Activated CD8-positive, alpha-beta T cell treated with anti-CD3 and anti-CD28 coated beads for 36 hours (primary cell): Measurements from ENCODE around the gene SERPINA1. TPM values are rescaled to one million over a fixed set of nuclear protein-coding genes. Genes with fewer than 3 reads are reported as not detected.

ENCODE experiments used
- ATAC-seq: fragments of 200-7000 bp; cut with Tn5 transposase; one replicate; pipeline ENCODE4 v1.10.0; 2021; ENCODE audit warnings: mild to moderate bottlenecking, moderate library complexity
- CTCF ChIA-PET: fragments of 350-600 bp; sonication (Branson Sonifier 250); formaldehyde crosslinking; loops from one replicate; lab custom pipeline; 2021; ENCODE audit warnings: antibody characterized with exemption; lab: Charles Lee
- POLR2A ChIA-PET: fragments of 350-600 bp; sonication (Branson Sonifier 250); formaldehyde crosslinking; loops from one replicate; lab custom pipeline; 2021; ENCODE audit warnings: antibody characterized with exemption; lab: Charles Lee
- DNase-seq: peaks from one replicate; pipeline ENCODE4 v3.0.0-alpha.2; 2020
- H3K27ac Mint-ChIP-seq: one replicate; pipeline ENCODE4 v1.8.0; 2021; ENCODE audit warnings: mild to moderate bottlenecking, mixed read lengths
- H3K27me3 Mint-ChIP-seq: one replicate; pipeline ENCODE4 v1.8.0; 2021; ENCODE audit warnings: mixed read lengths
- H3K36me3 Mint-ChIP-seq: one replicate; pipeline ENCODE4 v1.8.0; 2021; ENCODE audit warnings: low read depth, mixed read lengths
- H3K4me1 Mint-ChIP-seq: one replicate; pipeline ENCODE4 v1.8.0; 2021; ENCODE audit warnings: low read depth, mixed read lengths
- H3K4me3 Mint-ChIP-seq: one replicate; pipeline ENCODE4 v1.8.0; 2021; ENCODE audit warnings: mild to moderate bottlenecking, moderate library complexity, mixed read lengths
- H3K9me3 Mint-ChIP-seq: one replicate; pipeline ENCODE4 v1.8.0; 2021; ENCODE audit warnings: mixed read lengths
- CTCF ChIP-seq: fragments of 200-600 bp; IDR thresholded peaks from one replicate; pipeline ENCODE4 v1.8.0; 2022; ENCODE audit warnings: antibody characterized with exemption, mild to moderate bottlenecking
- intact Hi-C: fragments of 100-400 bp; cut with micrococcal nuclease; formaldehyde crosslinking; loops from one replicate; pipeline ENCODE4 v1.10.0; 2022
- total RNA-seq, 2 experiments: library from RNA; stranded (reverse); gene quantifications; one replicate each; pipeline ENCODE4 v1.2.3, GENCODE V29; 2021

Gene SERPINA1
- total RNA-seq, 2 experiments from 2014 or later, result 1.0 to 1.9 TPM

- intact Hi-C loops, result no loop called here
Observed at GRCh38 chr14:94380225-94381148, 7.9 kb downstream of the SERPINA1 start.

GRCh38 chr14:94379291-94380224, 8.8 kb downstream of the SERPINA1 start:
- Mint-ChIP-seq H3K4me1 (peaks cover 3% of the 10 kb centered on the region), H3K27me3 (peaks cover 2% of the 10 kb centered on the region), H3K4me3 (no peak overlapping the region), H3K27ac (no peak overlapping the region), H3K9me3 (no peaks in the 10 kb centered on the region), H3K36me3 (no peaks in the 10 kb centered on the region)
- TF ChIP-seq CTCF, result no peak
- no peak for ATAC-seq
- ChIA-PET POLR2A (no interaction called here), CTCF (interaction anchor here (1.1 kb wide), 1 partner anchor 106 kb away, joined by 3 read pairs; no protein-coding TSS in a partner anchor)
- DNase-seq, result no peak
- intact Hi-C loops, result no loop called here

More at GRCh38 chr14:94380225-94381148, 7.9 kb downstream of the SERPINA1 start:
- Mint-ChIP-seq H3K4me3 (no peak overlapping the region), H3K9me3 (no peaks in the 10 kb centered on the region), H3K36me3 (no peaks in the 10 kb centered on the region), H3K27me3 (peaks cover 2% of the 10 kb centered on the region), H3K4me1 (peaks cover 3% of the 10 kb centered on the region), H3K27ac (peak overlapping the region; percentile 81)
- peak; percentile 55 for DNase-seq
- no peak for TF ChIP-seq CTCF
- ATAC-seq, result peak; percentile 62
- ChIA-PET CTCF (no interaction called here), POLR2A (no interaction called here)

DNA sequence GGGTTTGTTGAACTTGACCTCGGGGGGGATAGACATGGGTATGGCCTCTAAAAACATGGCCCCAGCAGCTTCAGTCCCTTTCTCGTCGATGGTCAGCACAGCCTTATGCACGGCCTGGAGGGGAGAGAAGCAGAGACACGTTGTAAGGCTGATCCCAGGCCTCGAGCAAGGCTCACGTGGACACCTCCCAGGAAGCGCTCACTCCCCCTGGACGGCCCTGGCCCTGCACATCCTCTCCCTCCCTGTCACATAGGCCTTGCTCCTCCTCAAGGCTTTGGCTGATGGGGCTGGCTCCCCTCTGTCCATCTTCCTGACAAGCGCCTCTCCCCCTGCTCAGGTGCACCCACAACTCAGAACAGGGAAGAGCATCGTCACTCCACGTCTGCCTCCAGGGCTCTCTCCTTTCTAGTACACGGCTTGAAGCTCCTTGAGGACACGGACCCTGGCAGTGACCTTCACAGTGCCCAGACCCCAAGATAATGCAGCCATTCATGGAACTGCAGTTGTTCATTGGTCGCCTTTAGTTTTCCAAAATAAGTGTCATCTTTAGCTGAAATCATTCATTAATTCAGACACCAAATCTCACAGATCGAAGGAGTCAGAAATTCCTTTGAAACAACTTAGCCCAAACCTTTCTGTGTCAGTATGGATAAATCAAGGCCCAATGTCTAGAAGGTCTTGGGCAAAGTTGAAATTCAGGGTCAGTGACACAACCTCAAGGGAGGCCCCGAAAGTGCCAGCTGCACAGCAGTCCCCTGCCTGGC, 9.7 kb downstream of the SERPINA1 start:
- ChIA-PET CTCF (interaction anchor here (1.1 kb wide), 1 partner anchor 107 kb away, joined by 3 read pairs; no protein-coding TSS in a partner anchor), POLR2A (no interaction called here)
- intact Hi-C loops, result no loop called here
- Mint-ChIP-seq H3K9me3 (no peaks in the 10 kb centered on the region), H3K27me3 (peaks cover 2% of the 10 kb centered on the region), H3K27ac (no peak overlapping the region), H3K4me1 (peaks cover 3% of the 10 kb centered on the region), H3K4me3 (no peak overlapping the region), H3K36me3 (no peaks in the 10 kb centered on the region)
- ATAC-seq (no peak), DNase-seq (no peak)
- TF ChIP-seq CTCF, result no peak

- TF ChIP-seq CTCF, result no peak
- no peak overlapping the region for H3K27ac Mint-ChIP-seq
- intact Hi-C loops, result no loop called here
- peaks cover 3% of the 10 kb centered on the region for H3K4me1 Mint-ChIP-seq
- DNase-seq (no peak), ATAC-seq (no peak)
- no peaks in the 10 kb centered on the region for H3K9me3 Mint-ChIP-seq
- ChIA-PET CTCF (no interaction called here), POLR2A (no interaction called here)
- H3K27me3 Mint-ChIP-seq, result peaks cover 2% of the 10 kb centered on the region
- H3K4me3 Mint-ChIP-seq, result no peak overlapping the region
- H3K36me3 Mint-ChIP-seq, result no peaks in the 10 kb centered on the region
Observed at GRCh38 chr14:94377866-94378470, 10.4 kb downstream of the SERPINA1 start.
